Measurements from ENCODE around the gene ZNF783.
"Not testable (repeated sequence)": the region's sequence is repeated elsewhere in the genome, so short reads cannot be mapped to it uniquely, and the experiment has no call there.

The ZNF783 gene

GRCh38 chr7:149226840-149227494 is 35.0 kb upstream of the ZNF783 start:
- H3K4me1 ChIP-seq (ENCODE audit: low read length), result no peaks in the 10 kb centered on the region
- H3K79me2 ChIP-seq (ENCODE audit: low read length), result no peaks in the 10 kb centered on the region
- H3K4me3 ChIP-seq (ENCODE audit: low read length), result no peak overlapping the region
- no peaks in the 10 kb centered on the region for H3K9me3 ChIP-seq (ENCODE audit: insufficient read depth, low read length)
- H3K4me2 ChIP-seq (ENCODE audit: low read length), result no peak overlapping the region
- H3K27ac ChIP-seq (ENCODE audit: low read length), result no peak overlapping the region
- H2AFZ ChIP-seq (ENCODE audit: low read depth, low read length), result no peak overlapping the region
- H4K20me1 ChIP-seq (ENCODE audit: insufficient read depth, low read length), result no peaks in the 10 kb centered on the region
- H3K9ac ChIP-seq (ENCODE audit: low read length), result no peak overlapping the region
- H3K36me3 ChIP-seq (replicated peaks; ENCODE audit: low read depth, low read length), result peaks cover 17% of the 10 kb centered on the region
- no peaks in the 10 kb centered on the region for H3K27me3 ChIP-seq (ENCODE audit: low read depth, low read length)
- TF ChIP-seq CTCF (IDR thresholded peaks at IDR 0.05; ENCODE audit: low read depth, low read length), result no peak
- no peak for TF ChIP-seq EZH2phosphoT487 (IDR thresholded peaks at IDR 0.05; ENCODE audit: low read depth)

DNA sequence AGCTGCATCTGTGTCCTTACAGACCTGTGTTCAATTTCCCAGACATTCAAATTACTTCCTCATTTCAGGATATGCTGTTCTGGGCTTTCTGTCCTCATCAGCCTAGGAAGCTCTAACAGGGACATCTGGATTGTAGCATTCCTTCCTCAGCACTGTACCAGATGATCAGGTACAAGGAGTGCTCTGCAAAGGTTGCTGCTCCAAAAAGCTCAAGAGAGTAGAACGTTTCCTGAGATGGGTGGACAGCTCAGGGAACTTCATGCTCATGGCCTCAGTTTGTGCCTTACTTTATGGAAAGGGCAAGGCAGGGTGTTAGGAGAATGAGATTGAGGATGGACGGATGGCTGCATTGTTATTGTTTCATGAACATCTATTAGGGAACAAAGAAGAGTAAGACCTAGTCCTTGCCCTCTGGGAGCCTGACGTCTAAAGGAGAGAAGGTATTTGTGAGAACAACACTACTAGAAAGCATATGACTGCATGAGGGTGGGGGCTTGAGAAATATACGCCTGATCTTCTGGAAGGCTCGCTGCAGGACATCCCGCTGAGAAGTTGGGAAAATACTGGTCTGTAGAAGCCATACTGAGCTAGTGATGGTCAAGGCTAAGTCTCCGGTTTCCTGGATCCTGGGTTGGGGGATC is 33.0 kb upstream of the ZNF783 start:
- Histone ChIP-seq H4K20me1 (ENCODE audit: insufficient read depth, low read length) (no peaks in the 10 kb centered on the region), H3K27me3 (ENCODE audit: low read depth, low read length) (no peaks in the 10 kb centered on the region), H3K4me2 (ENCODE audit: low read length) (no peak overlapping the region), H3K4me1 (ENCODE audit: low read length) (no peaks in the 10 kb centered on the region), H2AFZ (ENCODE audit: low read depth, low read length) (no peak overlapping the region), H3K79me2 (ENCODE audit: low read length) (no peaks in the 10 kb centered on the region), H3K9me3 (ENCODE audit: insufficient read depth, low read length) (no peaks in the 10 kb centered on the region), H3K27ac (ENCODE audit: low read length) (no peak overlapping the region), H3K36me3 (replicated peaks; ENCODE audit: low read depth, low read length) (peaks cover 13% of the 10 kb centered on the region), H3K4me3 (ENCODE audit: low read length) (no peak overlapping the region), H3K9ac (ENCODE audit: low read length) (no peak overlapping the region)
- TF ChIP-seq EZH2phosphoT487 (IDR thresholded peaks at IDR 0.05; ENCODE audit: low read depth) (no peak), CTCF (IDR thresholded peaks at IDR 0.05; ENCODE audit: low read depth, low read length) (no peak)

GRCh38 chr7:149229526-149229925 is 32.5 kb upstream of the ZNF783 start:
- Histone ChIP-seq H3K27me3 (ENCODE audit: low read depth, low read length) (no peaks in the 10 kb centered on the region), H3K27ac (ENCODE audit: low read length) (no peak overlapping the region), H3K9ac (ENCODE audit: low read length) (no peak overlapping the region), H4K20me1 (ENCODE audit: insufficient read depth, low read length) (no peaks in the 10 kb centered on the region), H2AFZ (ENCODE audit: low read depth, low read length) (no peak overlapping the region), H3K9me3 (ENCODE audit: insufficient read depth, low read length) (no peaks in the 10 kb centered on the region), H3K79me2 (ENCODE audit: low read length) (no peaks in the 10 kb centered on the region), H3K4me3 (ENCODE audit: low read length) (no peak overlapping the region), H3K36me3 (replicated peaks; ENCODE audit: low read depth, low read length) (peaks cover 13% of the 10 kb centered on the region), H3K4me1 (ENCODE audit: low read length) (no peaks in the 10 kb centered on the region), H3K4me2 (ENCODE audit: low read length) (no peak overlapping the region)
- TF ChIP-seq CTCF (IDR thresholded peaks at IDR 0.05; ENCODE audit: low read depth, low read length), result no peak

GRCh38 chr7:149232362-149232761 is 29.6 kb upstream of the ZNF783 start:
- Histone ChIP-seq H3K27me3 (ENCODE audit: low read depth, low read length) (peaks cover 3% of the 10 kb centered on the region; the same call in 1 of the 2 replicates), H4K20me1 (ENCODE audit: insufficient read depth, low read length) (no peaks in the 10 kb centered on the region), H3K4me2 (ENCODE audit: low read length) (no peak overlapping the region), H3K27ac (ENCODE audit: low read length) (no peak overlapping the region), H3K79me2 (ENCODE audit: low read length) (no peaks in the 10 kb centered on the region), H3K9ac (ENCODE audit: low read length) (no peak overlapping the region), H3K9me3 (ENCODE audit: insufficient read depth, low read length) (no peaks in the 10 kb centered on the region), H3K36me3 (replicated peaks; ENCODE audit: low read depth, low read length) (no peaks in the 10 kb centered on the region), H2AFZ (ENCODE audit: low read depth, low read length) (no peak overlapping the region), H3K4me1 (ENCODE audit: low read length) (no peaks in the 10 kb centered on the region), H3K4me3 (ENCODE audit: low read length) (no peak overlapping the region)
- no peak for TF ChIP-seq CTCF (IDR thresholded peaks at IDR 0.05; ENCODE audit: low read depth, low read length)
- no peak for TF ChIP-seq EZH2phosphoT487 (IDR thresholded peaks at IDR 0.05; ENCODE audit: low read depth)

DNA sequence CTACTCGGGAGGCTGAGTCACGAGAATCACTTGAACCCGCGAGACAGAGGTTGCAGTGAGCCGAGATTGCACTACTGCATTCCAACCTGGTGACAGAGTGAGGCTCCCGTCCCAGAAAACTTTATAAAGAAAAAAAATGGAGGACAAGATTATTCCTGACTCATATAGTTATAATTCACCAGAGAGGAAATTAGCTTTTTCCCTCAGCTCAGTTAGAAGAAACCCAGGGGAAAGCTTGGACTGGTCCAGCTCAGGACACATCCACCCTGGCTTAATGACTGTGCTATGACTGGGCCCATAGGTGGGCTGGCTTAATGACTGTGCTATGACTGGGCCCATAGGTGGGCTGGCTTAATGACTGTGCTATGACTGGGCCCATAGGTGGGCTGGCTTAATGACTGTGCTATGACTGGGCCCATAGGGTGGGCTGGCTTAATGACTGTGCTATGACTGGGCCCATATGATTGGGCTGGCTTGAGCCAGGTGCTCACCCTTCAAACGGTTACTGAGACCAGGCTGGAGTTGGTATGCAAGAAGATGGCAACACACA is 28.3 kb upstream of the ZNF783 start:
- not testable (repeated sequence) for H3K9ac ChIP-seq (ENCODE audit: low read length); H3K4me1 ChIP-seq (ENCODE audit: low read length); H3K4me2 ChIP-seq (ENCODE audit: low read length); H3K9me3 ChIP-seq (ENCODE audit: insufficient read depth, low read length); H3K4me3 ChIP-seq (ENCODE audit: low read length); H3K79me2 ChIP-seq (ENCODE audit: low read length); H3K27ac ChIP-seq (ENCODE audit: low read length); H4K20me1 ChIP-seq (ENCODE audit: insufficient read depth, low read length); H3K36me3 ChIP-seq (replicated peaks; ENCODE audit: low read depth, low read length); H2AFZ ChIP-seq (ENCODE audit: low read depth, low read length)
- peaks cover 10% of the 10 kb centered on the region; the same call in 1 of the 2 replicates for H3K27me3 ChIP-seq (ENCODE audit: low read depth, low read length)

Measured in OCI-LY3 (cell line).